ENCODE measurements around the gene RNF135. TPM values are rescaled to one million over a fixed set of nuclear protein-coding genes. Genes with fewer than 3 reads are reported as not detected.

RNF135 gene
- total RNA-seq, 1 experiment from 2014 or later, result 8.0 TPM

GRCh38 chr17:30969989-30970830 lies 629 bp upstream of the RNF135 start:
- H3K79me1 ChIP-seq (ENCODE audit: insufficient read depth, low read depth, low read length, poor library complexity, severe bottlenecking), result peaks cover 3% of the 10 kb centered on the region
- H3K56ac ChIP-seq (ENCODE audit: insufficient read length, low read depth, low read length), result no peak overlapping the region
- H2BK20ac ChIP-seq (ENCODE audit: low read depth, low read length, poor library complexity, severe bottlenecking), result no peak overlapping the region
- H3K27ac Mint-ChIP-seq, result peak overlapping the region; percentile 98 to 99 (median 98)
- H3K36me3 Mint-ChIP-seq (ENCODE audit: insufficient read depth in 1 of 3, low read depth in 3 of 3), result peaks cover 12 to 21% (median 13%) of the 10 kb centered on the region in 3 experiments
- no peak overlapping the region for H3K23ac ChIP-seq (ENCODE audit: insufficient read length, low read depth, low read length)
- H3K27me3 Mint-ChIP-seq (ENCODE audit: low read depth), result peaks cover 5% of the 10 kb centered on the region; the same call in 1 of the 2 replicates
- H3T11ph ChIP-seq (ENCODE audit: low read length), result peak overlapping the region; percentile 82
- H3K9me3 Mint-ChIP-seq, result peaks cover 6 to 10% of the 10 kb centered on the region in 2 experiments
- H3K23me2 ChIP-seq (ENCODE audit: insufficient read length, low read depth, low read length, poor library complexity, severe bottlenecking), result peaks cover 9% of the 10 kb centered on the region
- no peak for TF ChIP-seq CTCF (conservative IDR thresholded peaks at IDR 0.05)
- H3K27me3 ChIP-seq (ENCODE audit: insufficient read depth, low read length), result no peaks in the 10 kb centered on the region; the same call in 1 of the 2 replicates
- H2AK5ac ChIP-seq (ENCODE audit: insufficient read length, low read length), result no peak overlapping the region
- peak; percentile 60 for DNase-seq
- peak overlapping the region; percentile 92 for H3K4me2 ChIP-seq (ENCODE audit: insufficient read depth, insufficient read length, low read length)
- peak overlapping the region; percentile 85 to 95 for H3K4me3 Mint-ChIP-seq
- peak overlapping the region; percentile 6 for H3K18ac ChIP-seq (ENCODE audit: insufficient read length, low read depth, low read length)
- peak overlapping the region; percentile 37; the same call in 1 of the 2 replicates for H3K14ac ChIP-seq (ENCODE audit: insufficient read depth, low read length)
- peak overlapping the region; percentile 48 for H3K9ac ChIP-seq (ENCODE audit: extremely low read depth, insufficient read length, low read length)
- H2BK120ac ChIP-seq (ENCODE audit: low read depth, low read length, poor library complexity, severe bottlenecking), result peak overlapping the region; percentile 40
- H2AFZ ChIP-seq (ENCODE audit: low read length), result peak overlapping the region; percentile 95
- no peak overlapping the region for H3K4ac ChIP-seq (ENCODE audit: low read depth, low read length)
- no peak overlapping the region for H4K91ac ChIP-seq (ENCODE audit: insufficient read length, low read depth, low read length)
- no peaks in the 10 kb centered on the region for H4K20me1 ChIP-seq (ENCODE audit: control insufficient read depth, insufficient read depth, insufficient read length)
- no CpG with 5 or more reads among the region's 31 CpGs for WGBS (ENCODE audit: extremely low coverage, insufficient read length, low lambda C conversion rate)
- H2BK15ac ChIP-seq (ENCODE audit: low read depth, low read length), result no peak overlapping the region
- H2BK12ac ChIP-seq (ENCODE audit: insufficient read length, low read depth, low read length), result no peak overlapping the region
- H3K9me3 ChIP-seq (ENCODE audit: control insufficient read depth, low read depth, low read length), result no peaks in the 10 kb centered on the region
- H3K4me1 ChIP-seq (ENCODE audit: insufficient read depth, low read length), result peaks cover 3% of the 10 kb centered on the region; the same call in 1 of the 2 replicates
- no peak overlapping the region for H4K5ac ChIP-seq (ENCODE audit: insufficient read length, low read depth, low read length)
- H3K27ac ChIP-seq (ENCODE audit: insufficient read length, low read depth, low read length), result no peak overlapping the region
- peaks cover 10 to 17% of the 10 kb centered on the region in 2 experiments for H3K4me1 Mint-ChIP-seq
- no peaks in the 10 kb centered on the region for H3K79me2 ChIP-seq (ENCODE audit: insufficient read depth, low read length)
- H2BK5ac ChIP-seq (ENCODE audit: insufficient read length, low read length), result no peak overlapping the region
- no peak overlapping the region for H4K8ac ChIP-seq (replicated peaks; ENCODE audit: insufficient read length, low read depth, low read length)
